ENCODE results near the gene THAP7.

Gene THAP7

DNA sequence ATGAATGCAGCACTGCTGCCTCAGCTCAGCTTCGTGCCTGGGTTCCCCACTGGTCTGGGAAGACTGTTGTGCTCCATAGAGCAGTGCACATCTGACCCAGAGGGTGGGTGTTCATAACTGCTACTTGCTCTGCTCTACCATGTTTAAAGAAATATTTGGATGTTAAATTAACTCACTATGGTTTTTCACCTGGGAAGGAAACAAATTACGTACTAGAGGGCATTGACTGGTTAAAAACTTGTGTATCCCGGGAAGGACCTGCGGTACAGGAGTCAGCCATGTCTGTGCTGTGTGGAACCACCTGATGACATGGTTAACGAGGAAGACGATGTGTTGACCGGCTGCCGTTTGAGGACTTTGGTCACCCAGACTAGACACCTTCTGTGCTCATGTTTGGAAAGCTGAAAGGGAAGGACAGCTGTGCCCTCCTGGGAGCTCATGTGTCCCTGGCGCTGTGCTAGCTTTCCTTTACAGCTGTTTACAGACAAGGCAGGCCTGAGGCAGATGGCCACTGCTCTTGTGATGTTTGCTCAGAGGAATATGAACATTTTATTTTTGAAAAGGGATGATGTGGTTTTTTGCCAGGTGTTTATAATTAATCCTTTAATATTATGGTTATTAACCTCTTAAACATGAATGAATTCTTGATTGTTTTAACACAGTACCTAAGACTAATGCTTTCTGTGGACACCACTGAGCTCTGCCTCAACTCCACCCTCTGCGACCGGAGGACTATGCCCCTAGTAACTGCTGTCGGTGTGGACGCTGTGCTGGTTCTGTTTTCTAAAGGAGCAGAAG is 49.2 kb downstream of the THAP7 start:
- Histone ChIP-seq H3K27me3 (ENCODE audit: insufficient read depth, low read length) (peaks cover 16% of the 10 kb centered on the region), H3K4me3 (ENCODE audit: low read length) (no peak overlapping the region), H3K9ac (ENCODE audit: low read depth, low read length) (no peak overlapping the region), H3K36me3 (ENCODE audit: insufficient read depth, low read length) (peaks cover 59% of the 10 kb centered on the region), H3K9me3 (ENCODE audit: insufficient read depth, low read depth, low read length) (no peaks in the 10 kb centered on the region), H3K27ac (ENCODE audit: low read depth, low read length) (no peak overlapping the region), H3K4me1 (ENCODE audit: insufficient read depth, low read length) (peaks cover 15% of the 10 kb centered on the region)
- 94% methylated on average over 13 of the region's 13 CpGs for WGBS

DNA sequence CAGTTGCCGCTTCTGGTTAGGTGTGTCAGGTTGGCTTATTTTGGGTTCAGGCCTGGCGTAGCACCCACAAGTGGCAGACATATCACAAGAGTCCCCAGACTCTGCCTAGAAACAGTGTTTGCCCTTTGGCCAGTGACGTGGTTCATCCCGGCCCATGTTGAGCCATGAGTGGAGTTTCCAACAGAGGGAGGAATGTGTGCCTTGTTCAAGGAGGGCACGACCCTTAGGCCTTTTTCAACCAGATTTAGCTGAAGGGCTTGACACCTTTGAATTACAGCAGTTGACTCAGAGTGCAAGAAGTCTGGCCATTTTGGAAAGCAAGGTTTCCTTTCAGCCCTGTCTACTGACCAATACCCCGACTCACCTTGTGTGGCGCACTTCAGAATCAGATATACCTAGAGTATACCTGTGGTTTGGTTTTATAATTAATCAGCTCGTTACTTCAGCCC is 50.0 kb downstream of the THAP7 start:
- Histone ChIP-seq H3K4me3 (ENCODE audit: low read length) (no peak overlapping the region), H3K27ac (ENCODE audit: low read depth, low read length) (no peak overlapping the region), H3K36me3 (ENCODE audit: insufficient read depth, low read length) (peaks cover 59% of the 10 kb centered on the region), H3K4me1 (ENCODE audit: insufficient read depth, low read length) (peaks cover 15% of the 10 kb centered on the region), H3K9ac (ENCODE audit: low read depth, low read length) (no peak overlapping the region), H3K27me3 (ENCODE audit: insufficient read depth, low read length) (peaks cover 9% of the 10 kb centered on the region), H3K9me3 (ENCODE audit: insufficient read depth, low read depth, low read length) (no peaks in the 10 kb centered on the region)
- 89% methylated on average over 8 of the region's 8 CpGs for WGBS

DNA sequence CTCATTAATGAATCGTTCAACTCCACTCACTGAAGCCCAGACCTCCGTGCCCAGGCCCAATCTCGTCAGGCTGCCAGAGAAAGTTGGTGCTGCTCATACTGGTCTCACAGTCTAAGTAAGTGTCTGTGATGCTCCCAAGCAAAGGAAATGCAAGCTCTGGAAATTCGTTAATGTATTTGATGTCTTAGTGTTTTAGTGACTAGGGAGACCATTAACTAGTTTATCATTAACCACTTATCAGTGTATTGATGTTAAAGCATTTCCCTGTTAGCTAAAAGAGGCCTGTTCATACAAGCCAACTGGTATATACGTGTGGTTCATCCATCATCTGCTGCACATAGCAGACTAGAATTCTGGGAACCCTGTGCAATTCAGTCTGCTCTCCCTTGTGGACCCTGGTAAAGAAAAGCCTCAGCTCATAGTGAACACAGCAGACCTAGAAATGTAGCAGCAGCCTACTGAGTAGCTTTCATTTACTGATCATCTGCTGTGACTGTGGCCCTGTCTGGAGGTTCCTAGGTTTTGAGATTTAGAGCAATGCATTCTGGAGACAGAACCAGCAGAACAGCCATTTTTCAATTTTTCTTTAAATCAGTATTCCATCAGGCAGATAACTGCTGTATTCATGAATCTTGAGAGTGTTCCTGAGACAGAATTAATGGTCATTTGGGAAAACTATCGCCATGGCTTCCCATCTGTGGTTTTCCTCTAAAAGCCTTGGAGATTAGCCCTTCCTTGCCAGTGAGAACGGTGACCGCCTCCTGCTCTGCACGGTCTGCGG is 50.6 kb downstream of the THAP7 start:
- no peak overlapping the region for H3K9ac ChIP-seq (ENCODE audit: low read depth, low read length)
- H3K27me3 ChIP-seq (ENCODE audit: insufficient read depth, low read length), result peaks cover 3% of the 10 kb centered on the region; the same call in 1 of the 2 replicates
- H3K4me3 ChIP-seq (ENCODE audit: low read length), result no peak overlapping the region
- no peak overlapping the region for H3K27ac ChIP-seq (ENCODE audit: low read depth, low read length)
- WGBS, result 95% methylated on average over 10 of the region's 10 CpGs
- H3K9me3 ChIP-seq (ENCODE audit: insufficient read depth, low read depth, low read length), result no peaks in the 10 kb centered on the region
- peaks cover 64% of the 10 kb centered on the region for H3K36me3 ChIP-seq (ENCODE audit: insufficient read depth, low read length)
- H3K4me1 ChIP-seq (ENCODE audit: insufficient read depth, low read length), result peaks cover 15% of the 10 kb centered on the region

DNA sequence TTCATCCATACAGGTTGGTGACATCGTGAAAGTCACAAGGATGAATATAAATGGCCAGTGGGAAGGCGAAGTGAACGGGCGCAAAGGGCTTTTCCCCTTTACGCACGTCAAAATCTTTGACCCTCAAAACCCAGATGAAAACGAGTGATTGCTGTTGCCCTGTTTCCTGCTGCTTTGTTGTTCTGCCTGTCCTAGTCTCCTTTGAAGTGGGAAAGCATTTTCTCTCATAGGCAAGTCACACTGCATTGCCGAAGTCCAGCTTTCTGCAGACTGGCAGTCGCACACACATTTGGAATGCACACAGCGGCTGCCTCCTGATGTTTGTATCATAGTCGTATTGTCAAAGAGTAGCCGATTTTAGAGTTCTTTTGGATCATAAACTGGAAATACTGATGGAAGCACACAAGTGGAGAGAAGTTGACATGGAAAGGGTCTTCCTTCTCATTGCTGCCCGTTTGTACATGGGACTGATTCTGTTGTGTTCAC is 52.2 kb downstream of the THAP7 start:
- peaks cover 72% of the 10 kb centered on the region for H3K36me3 ChIP-seq (ENCODE audit: insufficient read depth, low read length)
- WGBS, result 95% methylated on average over 13 of the region's 13 CpGs
- no peak overlapping the region for H3K4me3 ChIP-seq (ENCODE audit: low read length)
- peaks cover 12% of the 10 kb centered on the region; the same call in 1 of the 2 replicates for H3K4me1 ChIP-seq (ENCODE audit: insufficient read depth, low read length)
- H3K27me3 ChIP-seq (ENCODE audit: insufficient read depth, low read length), result no peaks in the 10 kb centered on the region
- H3K9ac ChIP-seq (ENCODE audit: low read depth, low read length), result no peak overlapping the region
- no peak overlapping the region for H3K27ac ChIP-seq (ENCODE audit: low read depth, low read length)
- H3K9me3 ChIP-seq (ENCODE audit: insufficient read depth, low read depth, low read length), result no peaks in the 10 kb centered on the region
